ENCODE measurements around the gene MYO7B.

DNA sequence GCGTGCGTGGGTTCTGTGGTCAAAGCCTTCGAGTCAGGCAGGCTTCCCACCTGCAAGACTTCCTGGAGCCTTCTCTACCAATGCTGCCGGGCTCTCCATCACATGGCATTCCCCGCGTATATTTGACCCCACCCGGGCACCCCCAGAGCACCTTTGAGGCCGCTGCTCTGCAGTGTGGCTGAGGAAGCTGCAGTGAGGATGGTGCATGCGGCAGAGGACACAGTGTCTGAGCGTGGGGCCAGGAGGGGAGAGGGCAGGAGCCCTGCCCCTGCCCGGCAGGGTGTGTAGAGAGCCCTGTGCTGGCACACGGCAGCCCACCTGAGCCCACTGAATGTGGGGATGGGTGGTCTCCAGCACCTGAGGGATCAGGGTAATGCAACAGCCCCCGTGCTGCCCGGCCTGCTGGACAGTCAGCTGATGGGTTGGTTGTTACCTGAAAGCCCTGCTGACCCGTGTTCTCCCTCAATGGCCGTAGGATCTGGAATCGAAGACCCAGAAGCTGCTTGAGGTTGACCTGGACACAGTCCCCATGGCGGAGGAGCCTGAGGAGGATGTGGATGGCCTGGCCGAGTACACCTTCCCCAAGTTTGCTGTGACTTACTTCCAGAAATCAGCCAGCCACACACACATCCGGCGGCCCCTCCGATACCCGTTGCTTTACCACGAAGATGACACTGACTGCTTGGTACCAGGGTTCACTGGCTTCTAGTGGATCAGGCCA is 73.7 kb downstream of the MYO7B start:
- no peak for TF ChIP-seq CTCF (IDR thresholded peaks at IDR 0.05)
- TF ChIP-seq POLR2A (IDR thresholded peaks at IDR 0.05): no peak

Measured in lower leg skin (tissue), 3 donors.